IMR-90 (cell line): ENCODE measurements around the gene DRD2. TPM values are rescaled to one million over a fixed set of nuclear protein-coding genes. Genes with fewer than 3 reads are reported as not detected.

Experiments used
- ATAC-seq: fragments of 200-7000 bp; cut with Tn5 transposase; 2 replicates; pipeline ENCODE4 v1.9.1; 2020; ENCODE audit warnings: low read depth, mild to moderate bottlenecking, moderate library complexity
- BruUV-seq: library from RNA; stranded (reverse); fragments of 400-500 nt; replicated peaks from 2 replicates; lab custom pipeline; 2021; lab: Mats Ljungman, UMichigan
- CTCF ChIA-PET: fragments of 300-600 bp; formaldehyde crosslinking; extraction: SDS; loops from one replicate; lab custom pipeline; 2021; ENCODE audit warnings: antibody characterized with exemption; lab: Yijun Ruan, JAX
- POLR2A ChIA-PET: fragments of 300-600 bp; sonication (Branson Sonifier 250); formaldehyde crosslinking; loops from one replicate; lab custom pipeline; 2022; ENCODE audit warnings: antibody characterized with exemption; ENCODE audit not compliant: unreplicated experiment; lab: Charles Lee
- DNase-seq: peaks from one replicate; pipeline ENCODE4 v3.0.0; 2013
- H2AFZ ChIP-seq: replicated peaks from 2 replicates; pipeline ENCODE3; 2013; ENCODE audit warnings: low read length, mild to moderate bottlenecking; ENCODE audit not compliant: poor library complexity
- H2AK5ac ChIP-seq: 2 replicates; pipeline ENCODE4 v1.6.1; 2013; ENCODE audit warnings: low read depth, low read length, inconsistent platforms
- H2AK9ac ChIP-seq: replicated peaks from 2 replicates; pipeline ENCODE3; 2013; ENCODE audit warnings: mild to moderate bottlenecking, low read depth, low read length, moderate library complexity; ENCODE audit not compliant: poor library complexity
- H2BK120ac ChIP-seq: 2 replicates; pipeline ENCODE4 v1.6.1; 2013; ENCODE audit warnings: low read depth, low read length, inconsistent platforms
- H2BK15ac ChIP-seq: 3 replicates; pipeline ENCODE4 v1.6.1; 2013; ENCODE audit warnings: low read depth, low read length, inconsistent platforms
- H2BK20ac ChIP-seq: 2 replicates; pipeline ENCODE4 v1.6.1; 2013; ENCODE audit warnings: low read depth, mild to moderate bottlenecking, inconsistent platforms, low read length, moderate library complexity
- H2BK5ac ChIP-seq: 2 replicates; pipeline ENCODE4 v1.6.1; 2013; ENCODE audit warnings: mild to moderate bottlenecking, low read depth, low read length, inconsistent platforms; ENCODE audit not compliant: poor library complexity, severe bottlenecking
- H3K14ac ChIP-seq: replicated peaks from 2 replicates; pipeline ENCODE4 v1.6.1; 2013; ENCODE audit warnings: low read depth, low read length, inconsistent platforms
- H3K18ac ChIP-seq: 2 replicates; pipeline ENCODE4 v1.6.1; 2013; ENCODE audit warnings: low read depth, low read length, control low read depth
- H3K23ac ChIP-seq: 2 replicates; pipeline ENCODE4 v1.6.1; 2013; ENCODE audit warnings: low read depth, low read length, inconsistent platforms
- H3K27ac ChIP-seq: 2 replicates; pipeline ENCODE4 v1.5.1; 2013; ENCODE audit warnings: mild to moderate bottlenecking, control low read depth, low read length; ENCODE audit not compliant: insufficient read depth
- H3K27me3 ChIP-seq: 2 replicates; pipeline ENCODE4 v1.6.1; 2013; ENCODE audit warnings: low read length; ENCODE audit not compliant: control insufficient read depth, insufficient read depth
- H3K36me3 ChIP-seq: 2 replicates; pipeline ENCODE4 v1.6.1; 2013; ENCODE audit warnings: low read length, mixed read lengths; ENCODE audit not compliant: control insufficient read depth, insufficient read depth
- H3K4ac ChIP-seq: 2 replicates; pipeline ENCODE4 v1.6.1; 2013; ENCODE audit warnings: low read depth, low read length, inconsistent platforms
- H3K4me1 ChIP-seq: 2 replicates; pipeline ENCODE4 v1.6.1; 2013; ENCODE audit warnings: low read length, mixed read lengths; ENCODE audit not compliant: control insufficient read depth, insufficient read depth
- H3K4me2 ChIP-seq: 2 replicates; pipeline ENCODE4 v1.6.1; 2013; ENCODE audit warnings: low read depth, mild to moderate bottlenecking, control low read depth, low read length, moderate library complexity
- H3K4me3 ChIP-seq: 2 replicates; pipeline ENCODE4 v1.5.1; 2013; ENCODE audit warnings: low read depth, mild to moderate bottlenecking, control low read depth, low read length, moderate library complexity; ENCODE audit not compliant: insufficient read depth
- H3K56ac ChIP-seq: 2 replicates; pipeline ENCODE4 v1.6.1; 2013; ENCODE audit warnings: low read length, inconsistent platforms; ENCODE audit not compliant: insufficient read depth; ENCODE audit errors: extremely low read depth
- H3K79me1 ChIP-seq, 2 experiments: 2 replicates each; pipeline ENCODE4 v1.6.1; 2013; ENCODE audit warnings: low read length in 2 of 2, inconsistent platforms in 1 of 2, low read depth in 1 of 2
- H3K9ac ChIP-seq: 2 replicates; pipeline ENCODE4 v1.6.1; 2013; ENCODE audit warnings: low read depth, low read length, control low read depth
- H3K9me1 ChIP-seq: 2 replicates; pipeline ENCODE4 v1.6.1; 2013; ENCODE audit warnings: low read length, inconsistent platforms; ENCODE audit not compliant: insufficient read depth
- H3K9me3 ChIP-seq: 2 replicates; pipeline ENCODE4 v1.6.1; 2013; ENCODE audit warnings: low read length; ENCODE audit not compliant: control insufficient read depth, insufficient read depth
- H4K20me1 ChIP-seq: 2 replicates; pipeline ENCODE4 v1.6.1; 2013; ENCODE audit warnings: low read length, inconsistent platforms; ENCODE audit not compliant: insufficient read depth
- H4K5ac ChIP-seq: 2 replicates; pipeline ENCODE4 v1.6.1; 2013; ENCODE audit warnings: mild to moderate bottlenecking, low read depth, low read length, control low read depth
- H4K8ac ChIP-seq, 2 experiments: 2 replicates each; pipeline ENCODE4 v1.6.1; 2013; ENCODE audit warnings: low read depth in 2 of 2, low read length in 2 of 2, control low read depth in 1 of 2, inconsistent platforms in 1 of 2
- H4K91ac ChIP-seq: 2 replicates; pipeline ENCODE4 v1.6.1; 2013; ENCODE audit warnings: low read depth, low read length, inconsistent platforms; ENCODE audit not compliant: insufficient read depth
- BHLHE40 ChIP-seq: fragments of 150-350 bp; IDR thresholded peaks from 2 replicates; pipeline ENCODE4 v1.6.1; 2016; ENCODE audit warnings: mild to moderate bottlenecking, low read depth, low read length
- CHD1 ChIP-seq: IDR thresholded peaks from 2 replicates; pipeline ENCODE4 v1.6.1; 2012; ENCODE audit warnings: low read depth, low read length, improper control_type of control experiment
- CTCF ChIP-seq: conservative IDR thresholded peaks from 2 replicates; pipeline ENCODE4 v1.5.1; 2012; ENCODE audit warnings: mild to moderate bottlenecking, low read depth, low read length, improper control_type of control experiment
- ELK1 ChIP-seq: fragments of 150-350 bp; IDR thresholded peaks from 2 replicates; pipeline ENCODE4 v1.6.1; 2016; ENCODE audit warnings: low read depth, mild to moderate bottlenecking, low read length, moderate library complexity, borderline replicate concordance
- MAFK ChIP-seq: IDR thresholded peaks from 2 replicates; pipeline ENCODE4 v1.6.1; 2012; ENCODE audit warnings: low read depth, low read length, improper control_type of control experiment
- MAZ ChIP-seq: IDR thresholded peaks from 2 replicates; pipeline ENCODE4 v1.6.1; 2012; ENCODE audit warnings: low read depth, mild to moderate bottlenecking, low read length, improper control_type of control experiment, moderate library complexity, borderline replicate concordance
- NFE2L2 ChIP-seq: fragments of 150-350 bp; IDR thresholded peaks from 2 replicates; pipeline ENCODE4 v1.6.1; 2016; ENCODE audit warnings: low read depth, mild to moderate bottlenecking, low read length
- POLR2A ChIP-seq: IDR thresholded peaks from 2 replicates; pipeline ENCODE4 v1.6.1; 2012; ENCODE audit warnings: mild to moderate bottlenecking, low read depth, low read length
- RAD21 ChIP-seq: IDR thresholded peaks from 2 replicates; pipeline ENCODE4 v1.6.1; 2012; ENCODE audit warnings: low read length, improper control_type of control experiment
- SMC3 ChIP-seq: fragments of 150-350 bp; IDR thresholded peaks from 2 replicates; pipeline ENCODE4 v1.6.1; 2016; ENCODE audit warnings: low read depth, mild to moderate bottlenecking, antibody characterized with exemption, low read length, moderate library complexity
- WGBS, 2 experiments: methylation state at CpG; one replicate each; pipeline versions ENCODE4 v1.1.5 to v1.1.7; 2013; ENCODE audit warnings: missing lambda C conversion rate in 2 of 2; ENCODE audit not compliant: insufficient read length in 1 of 2; ENCODE audit errors: extremely low coverage in 2 of 2; 5-methylcytosine and 5-hydroxymethylcytosine counted together
- dilution Hi-C: fragments of 300-500 bp; cut with HindIII; formaldehyde crosslinking; loops from one replicate; pipeline ENCODE4 v1.14.3; 2018; ENCODE audit warnings: low sequenced_read_pairs; ENCODE audit not compliant: unreplicated experiment
- in situ Hi-C: fragments of 300-500 bp; cut with MboI; formaldehyde crosslinking; loops from 3 replicates; pipeline ENCODE4 v1.14.3; 2019; ENCODE audit warnings: low sequenced_read_pairs, inconsistent platforms, mixed read lengths
- intact Hi-C: fragments of 100-400 bp; cut with micrococcal nuclease; formaldehyde crosslinking; loops from 2 replicates; pipeline ENCODE4 v1.10.0; 2022
- polyA plus RNA-seq, 3 experiments: library from polyadenylated mRNA; depleted of rRNA; stranded (reverse); fragments of >200 nt; gene quantifications; 2 replicates each; pipeline ENCODE4 v1.2.3, GENCODE V29; 2012; ENCODE audit warnings: low replicate concordance in 1 of 3
- total RNA-seq: library from RNA; depleted of rRNA; stranded (reverse); fragments of >200 nt; gene quantifications from 2 replicates; pipeline ENCODE4 v1.2.3, GENCODE V29; 2012

The DRD2 gene
- total and polyA plus RNA-seq, 2 of the 4 experiments (the other 2 are of a cell fraction) = not detected

- ChIA-PET POLR2A (no interaction called here), CTCF (interaction anchor here (0.7 kb wide), 1 partner anchor 57 kb away, joined by 3 read pairs; no protein-coding TSS in a partner anchor)
- no TSS peak for BruUV-seq
- dilution Hi-C loops = no loop called here
- Histone ChIP-seq H3K23ac (no peak overlapping the region), H3K79me1 (no peaks in the 10 kb centered on the region), H3K9me1 (no peaks in the 10 kb centered on the region), H3K4ac (no peak overlapping the region), H4K8ac (no peak overlapping the region), H2BK120ac (no peak overlapping the region), H2AK9ac (no peak overlapping the region), H2AK5ac (no peak overlapping the region), H2AFZ (no peak overlapping the region), H4K5ac (no peak overlapping the region), H4K20me1 (no peaks in the 10 kb centered on the region), H3K4me2 (no peak overlapping the region), H2BK20ac (no peak overlapping the region), H3K36me3 (no peaks in the 10 kb centered on the region), H2BK15ac (no peak overlapping the region), H3K18ac (no peak overlapping the region), H2BK5ac (no peak overlapping the region), H3K14ac (no peak overlapping the region), H4K91ac (no peak overlapping the region), H3K4me3 (no peak overlapping the region), H3K9ac (no peak overlapping the region), H3K27me3 (peaks cover 14% of the 10 kb centered on the region), H3K56ac (no peak overlapping the region), H3K4me1 (no peaks in the 10 kb centered on the region), H3K27ac (no peak overlapping the region), H3K9me3 (no peaks in the 10 kb centered on the region)
- in situ Hi-C loops = no loop called here
- TF ChIP-seq SMC3 (no peak), MAFK (no peak), MAZ (no peak), CHD1 (no peak), BHLHE40 (no peak), RAD21 (no peak), POLR2A (no peak), NFE2L2 (no peak), ELK1 (no peak), CTCF (no peak)
- WGBS, 2 experiments = 65% methylated on average over 5 of the region's 11 CpGs; no CpG with 5 or more reads in 1 of the 2 experiments
- intact Hi-C loops = no loop called here
- no peak for ATAC-seq
- no peak for DNase-seq
Measured at GRCh38 chr11:113394919-113395318, 80.3 kb downstream of the DRD2 start.
